ENCODE data around the gene DMRTA2.
"Not testable (repeated sequence)": the region's sequence is repeated elsewhere in the genome, so short reads cannot be mapped to it uniquely, and the experiment has no call there.

Gene DMRTA2

DNA sequence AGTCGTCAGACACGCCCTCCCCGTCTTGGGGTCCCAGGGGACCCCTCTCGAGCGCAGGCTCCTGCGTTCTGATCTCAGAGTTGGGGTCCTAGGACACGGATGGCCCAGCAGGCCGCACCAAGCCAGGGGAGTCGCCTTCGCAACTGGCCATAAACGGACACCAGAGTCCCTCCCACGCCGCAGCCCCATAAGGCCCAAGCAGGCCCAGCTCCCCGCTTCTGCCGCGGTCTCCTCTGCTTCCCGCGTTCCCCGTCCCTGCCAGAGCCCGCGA, 633 bp downstream of the DMRTA2 start:
- DNase-seq = no peak

DNA sequence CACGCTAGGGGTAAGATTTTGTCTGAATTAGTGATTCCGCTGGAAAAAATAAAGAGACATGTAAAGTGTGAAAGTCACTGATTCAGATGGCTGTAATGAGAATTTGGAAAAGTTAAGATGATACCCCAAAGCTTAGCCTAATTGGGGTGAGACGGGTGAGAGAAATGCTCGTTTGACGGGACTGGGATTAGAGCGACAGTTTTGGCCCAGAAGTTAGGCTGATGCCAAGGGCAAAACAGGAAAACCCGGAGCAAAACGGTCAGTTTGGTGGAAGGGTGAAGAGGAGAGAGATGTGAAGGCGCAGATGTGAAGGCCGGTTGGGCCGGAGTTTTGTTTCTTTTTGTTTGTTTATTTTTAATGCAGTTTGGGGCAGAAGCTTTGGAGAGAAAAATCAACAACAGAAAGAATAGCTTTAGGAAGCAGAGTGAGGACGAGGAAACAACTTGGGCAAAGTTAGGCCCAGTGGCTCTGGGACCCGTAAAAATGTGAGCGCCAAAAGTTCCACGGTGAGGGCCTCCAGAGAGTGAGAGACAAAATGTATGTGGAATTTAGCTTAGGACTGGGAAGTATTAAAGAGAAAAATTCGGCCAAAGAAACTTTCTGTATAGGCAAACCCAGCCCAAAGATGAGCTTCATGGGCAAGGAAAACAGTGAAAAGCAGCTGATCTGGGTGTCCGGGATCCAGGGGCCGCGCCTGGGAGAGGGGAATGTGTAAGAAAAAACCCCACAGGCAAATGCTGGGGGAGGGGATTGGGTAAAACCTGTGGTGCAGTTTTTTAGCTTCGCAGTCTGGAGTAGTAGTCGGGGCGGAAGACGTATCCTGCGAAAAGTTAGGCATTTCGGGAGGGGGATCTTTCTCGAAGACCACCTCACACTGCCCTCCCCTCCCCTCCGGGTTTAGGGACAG, 1.2 kb downstream of the DMRTA2 start:
- no peak for DNase-seq

DNA sequence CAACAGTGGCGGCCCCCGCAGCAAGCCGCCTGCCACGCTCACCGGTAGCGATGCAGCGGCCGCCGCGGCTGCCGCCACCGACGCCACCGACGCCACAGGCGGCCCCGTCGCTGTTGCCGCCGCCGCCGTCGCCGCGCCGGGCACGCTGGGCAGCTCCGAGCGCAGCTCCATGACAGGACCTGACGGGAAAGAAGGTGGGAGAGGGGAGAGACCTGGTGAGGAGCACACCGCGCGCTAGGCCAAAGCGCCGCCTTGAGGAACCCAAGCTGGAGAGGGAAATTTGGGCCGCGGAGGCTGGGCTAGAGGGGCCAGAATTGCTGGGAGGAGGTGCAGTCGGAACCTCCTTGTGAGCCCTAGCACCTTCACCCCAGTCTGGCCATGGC, 1.9 kb downstream of the DMRTA2 start:
- DNase-seq = no peak

DNA sequence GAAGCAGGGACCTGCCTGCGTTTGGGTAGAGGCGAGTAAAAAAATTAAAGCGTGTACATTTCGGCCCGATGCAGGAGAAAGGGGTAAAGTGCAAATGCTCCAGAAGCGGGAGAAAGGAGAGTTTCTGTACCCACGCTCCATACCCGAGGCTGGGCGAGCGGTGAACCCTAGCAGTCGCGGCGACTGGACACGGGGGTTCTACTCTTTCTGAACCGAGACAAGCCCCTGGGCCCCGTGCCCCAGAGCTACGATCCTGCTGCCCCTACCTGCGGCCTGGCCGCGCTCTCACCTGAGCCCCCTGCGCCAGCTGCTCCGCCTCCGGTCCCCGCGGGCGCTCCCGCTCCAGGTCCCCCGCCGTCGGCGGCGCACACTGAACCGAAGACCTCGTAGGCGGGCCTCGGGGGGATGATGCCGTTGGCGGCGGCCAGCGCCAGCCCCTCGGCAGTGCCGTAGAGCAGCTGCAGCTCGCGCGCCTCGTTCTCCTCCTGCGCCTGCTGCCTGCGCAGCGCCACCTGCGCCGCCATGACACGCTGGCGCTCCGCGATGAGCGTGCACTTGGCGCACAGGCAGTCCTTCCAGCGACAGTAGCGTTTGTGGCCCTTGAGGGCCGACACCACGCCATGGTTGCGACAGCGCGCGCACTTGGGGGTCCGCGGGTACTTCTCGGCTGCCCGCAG, 2.4 kb downstream of the DMRTA2 start:
- DNase-seq = no peak

DNA sequence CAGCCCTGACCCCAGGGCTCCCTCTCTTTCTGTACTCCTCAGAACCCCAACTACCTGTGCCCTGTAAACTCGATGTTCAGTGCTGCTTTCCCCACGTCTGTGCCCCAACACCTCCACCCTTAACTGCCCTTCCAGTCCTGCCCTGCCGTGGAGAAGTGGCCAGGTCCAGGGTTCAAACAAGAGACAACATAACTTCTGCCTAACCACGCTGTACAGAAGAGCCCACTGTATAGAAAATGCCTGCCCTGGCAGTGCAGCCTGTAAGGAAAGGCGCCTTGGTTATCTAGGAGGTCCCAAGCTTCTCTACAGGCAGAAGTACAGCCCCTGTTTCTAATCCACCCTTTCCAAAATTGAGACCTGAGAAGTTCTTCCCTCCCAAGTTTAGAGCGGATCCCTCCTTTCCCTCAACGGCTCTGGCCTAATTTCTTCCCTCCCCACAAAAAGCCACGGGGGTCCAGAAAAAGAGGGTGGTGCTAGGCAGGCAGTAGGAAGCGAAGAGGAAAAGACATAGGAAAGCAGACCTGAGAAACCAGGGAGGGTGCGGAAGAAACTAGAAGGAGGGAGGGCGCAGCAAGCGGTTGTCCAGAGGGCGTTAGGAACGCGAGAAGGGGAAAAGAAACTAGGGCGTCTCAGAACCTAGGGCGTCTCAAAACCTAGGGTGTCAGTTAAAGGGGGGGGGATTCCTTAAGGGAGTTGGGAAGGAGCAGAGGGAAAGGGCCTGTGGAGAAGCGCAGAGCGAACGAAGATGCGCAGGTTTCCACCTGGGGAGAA, 3.2 kb downstream of the DMRTA2 start:
- DNase-seq = no peak

DNA sequence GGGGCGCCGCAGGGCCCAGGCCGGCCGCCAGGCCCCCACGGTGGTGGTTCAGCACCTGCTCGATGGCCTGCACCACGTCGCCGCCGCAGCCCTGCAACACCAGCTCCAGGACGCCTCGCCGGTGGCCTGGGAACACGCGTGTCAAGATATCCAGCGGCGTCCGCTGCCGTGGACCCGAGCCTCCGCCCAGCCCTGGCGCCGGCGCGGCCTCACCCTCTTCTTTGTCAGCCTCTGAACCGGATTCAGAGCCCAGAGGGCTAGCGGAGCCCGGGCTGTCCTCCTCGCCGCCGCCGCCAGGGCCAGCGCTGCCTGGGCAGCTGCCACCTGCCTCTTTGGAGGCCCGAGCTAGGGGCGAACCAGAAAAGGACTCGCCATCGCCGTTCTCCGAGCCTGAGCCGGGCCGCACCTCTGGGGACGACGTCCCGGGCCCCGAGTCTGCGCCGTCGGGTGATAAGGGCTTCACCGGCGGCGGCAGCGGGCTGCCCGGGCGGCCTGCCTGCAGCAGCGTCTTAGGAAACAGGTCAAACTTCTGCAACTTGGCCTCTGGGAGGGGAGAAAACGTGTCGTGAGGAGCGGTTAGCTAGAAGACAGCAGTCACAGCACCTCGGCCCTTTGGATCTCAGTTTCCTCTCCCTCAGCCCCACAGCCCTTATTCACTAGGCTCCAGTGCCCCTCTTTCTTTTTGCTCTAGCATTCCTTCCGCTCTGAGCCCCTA, 3.9 kb downstream of the DMRTA2 start:
- no peak for DNase-seq

DNA sequence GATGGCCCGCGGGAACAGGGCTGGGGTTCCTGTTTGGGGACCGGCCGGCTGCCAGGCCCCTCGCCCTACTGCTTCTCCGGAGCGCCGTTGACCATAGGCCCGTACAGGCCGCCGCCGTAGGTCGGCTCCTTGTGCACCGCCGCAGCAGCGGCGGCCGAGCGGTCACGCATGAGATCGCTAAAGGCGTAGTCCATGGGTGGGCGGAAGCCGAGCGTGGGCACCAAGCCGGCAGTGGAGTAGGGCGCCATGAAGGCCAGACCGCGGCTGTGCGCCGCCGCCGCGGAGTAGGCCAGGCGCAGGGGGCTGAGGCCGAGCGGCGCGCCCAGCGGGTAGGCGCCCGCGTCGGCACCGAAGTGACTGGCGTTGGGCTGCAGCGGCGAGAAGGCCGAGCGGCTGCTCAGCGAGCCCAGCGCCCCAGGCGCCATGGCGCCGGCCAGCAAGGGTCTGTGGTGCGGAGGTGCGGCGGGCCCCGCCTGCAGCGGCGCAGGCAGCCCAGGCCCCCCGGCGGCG, 4.6 kb downstream of the DMRTA2 start:
- no peak for DNase-seq

DNA sequence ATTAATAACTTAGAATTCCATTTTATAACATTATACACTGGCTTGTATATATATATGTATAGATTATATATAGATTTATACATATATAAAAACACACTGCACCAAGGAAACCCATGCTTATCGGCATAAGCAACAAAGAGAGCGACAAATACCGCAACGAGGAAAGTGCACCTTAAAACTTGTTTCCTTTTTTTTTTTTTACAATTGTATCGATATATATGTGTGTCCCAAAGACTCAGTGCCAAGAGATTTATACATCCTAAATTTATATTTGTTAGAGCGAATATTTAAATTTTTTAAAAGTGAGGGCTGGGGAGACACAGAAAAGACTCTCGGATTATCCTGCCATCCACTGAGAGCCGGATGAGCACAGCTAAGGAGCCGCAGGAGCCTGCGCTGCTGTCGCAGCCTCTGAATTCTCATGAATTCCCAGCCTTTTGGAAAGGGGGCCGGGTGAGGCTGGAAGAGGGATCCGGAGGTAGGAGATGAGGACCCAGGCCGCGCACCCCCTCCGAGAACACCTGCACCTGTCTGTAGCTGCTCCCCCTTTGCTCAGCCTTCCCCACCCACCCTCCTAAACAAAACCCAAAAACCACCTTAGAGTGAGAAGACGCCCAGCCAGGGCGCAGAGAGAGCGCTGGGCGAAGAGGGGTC, 5.2 kb downstream of the DMRTA2 start:
- DNase-seq = no peak

DNA sequence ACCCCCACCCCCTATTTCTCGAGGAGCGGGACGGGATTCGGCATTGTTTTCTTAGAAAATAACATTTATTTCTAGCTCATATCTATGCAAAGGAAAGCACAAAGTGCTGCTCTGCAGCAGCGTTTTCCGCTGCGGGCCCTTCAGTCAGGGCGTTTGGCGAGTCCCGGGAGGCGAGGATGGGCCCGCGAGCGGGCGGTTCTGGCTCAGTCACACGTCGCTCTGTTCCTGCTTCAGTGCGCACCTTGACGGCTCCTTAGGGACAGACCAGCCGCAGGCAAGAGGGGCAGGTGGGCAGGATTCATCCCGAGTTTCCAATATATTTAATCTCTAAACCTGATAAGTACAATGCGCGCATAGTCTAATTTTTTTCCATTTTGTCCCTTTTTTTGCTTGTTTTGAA, 5.7 kb downstream of the DMRTA2 start:
- DNase-seq = no peak

DNA sequence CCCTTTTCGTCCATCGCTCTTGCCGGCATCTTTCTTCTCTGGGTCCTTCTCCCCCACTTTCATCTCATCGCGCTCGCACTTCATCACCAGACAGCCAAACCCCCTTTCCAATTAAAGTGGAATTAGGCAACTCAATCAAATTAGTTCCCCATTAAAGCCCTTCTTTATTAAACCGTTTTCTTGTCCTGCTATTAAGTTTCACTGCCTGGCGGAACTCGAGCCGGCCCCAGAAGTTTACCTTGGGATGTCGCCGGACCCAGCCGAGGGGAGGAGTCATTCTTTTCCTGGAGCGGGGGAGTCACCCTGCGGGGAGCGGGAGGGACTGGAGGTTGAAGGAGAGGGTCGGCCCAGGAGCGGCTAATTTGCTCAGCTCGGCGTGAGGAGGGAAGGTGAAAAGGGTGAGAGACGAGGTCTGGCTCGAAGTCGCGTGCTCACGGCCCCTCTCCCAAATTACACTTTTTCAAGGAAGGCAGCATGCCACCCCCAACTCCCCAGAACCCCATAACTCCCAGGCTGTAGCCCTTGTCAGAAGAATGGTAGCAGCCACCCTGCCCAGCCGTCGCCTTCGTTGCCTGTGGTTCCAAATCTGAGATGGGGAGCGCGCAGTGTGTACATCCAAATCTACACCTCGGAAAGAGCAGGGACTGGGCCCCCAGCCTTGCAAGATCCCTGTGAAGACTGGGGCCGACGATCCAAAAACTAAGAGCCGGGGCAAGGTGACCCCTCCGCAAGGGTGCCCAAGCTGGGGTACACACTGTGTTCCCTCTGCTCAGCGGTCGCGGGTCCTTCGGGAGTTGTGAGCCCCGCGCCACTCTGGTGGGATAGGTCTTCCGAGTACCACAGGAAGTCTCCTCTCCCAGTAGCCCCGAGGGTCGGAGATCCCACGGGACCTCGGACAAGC, 6.4 kb downstream of the DMRTA2 start:
- DNase-seq = no peak

DNA sequence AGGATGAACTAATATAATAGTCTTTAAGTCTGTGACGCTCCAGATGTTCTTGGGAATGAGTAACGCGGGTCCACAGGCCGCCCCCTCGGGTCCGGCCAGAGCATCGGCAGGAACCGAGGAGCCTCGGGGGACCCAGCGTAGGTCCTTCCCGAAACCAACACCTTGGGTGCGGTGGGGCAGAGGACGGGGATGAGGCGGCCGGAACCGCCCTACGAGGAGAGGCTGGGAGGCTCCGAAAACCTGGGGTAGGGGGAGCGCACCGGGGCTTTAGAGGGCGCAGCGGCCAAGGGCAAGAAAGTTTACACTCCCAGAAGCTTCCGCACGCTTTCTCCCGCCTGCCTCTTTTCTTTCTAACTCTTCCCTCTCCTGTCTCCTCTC, 7.1 kb downstream of the DMRTA2 start:
- no peak for DNase-seq

DNA sequence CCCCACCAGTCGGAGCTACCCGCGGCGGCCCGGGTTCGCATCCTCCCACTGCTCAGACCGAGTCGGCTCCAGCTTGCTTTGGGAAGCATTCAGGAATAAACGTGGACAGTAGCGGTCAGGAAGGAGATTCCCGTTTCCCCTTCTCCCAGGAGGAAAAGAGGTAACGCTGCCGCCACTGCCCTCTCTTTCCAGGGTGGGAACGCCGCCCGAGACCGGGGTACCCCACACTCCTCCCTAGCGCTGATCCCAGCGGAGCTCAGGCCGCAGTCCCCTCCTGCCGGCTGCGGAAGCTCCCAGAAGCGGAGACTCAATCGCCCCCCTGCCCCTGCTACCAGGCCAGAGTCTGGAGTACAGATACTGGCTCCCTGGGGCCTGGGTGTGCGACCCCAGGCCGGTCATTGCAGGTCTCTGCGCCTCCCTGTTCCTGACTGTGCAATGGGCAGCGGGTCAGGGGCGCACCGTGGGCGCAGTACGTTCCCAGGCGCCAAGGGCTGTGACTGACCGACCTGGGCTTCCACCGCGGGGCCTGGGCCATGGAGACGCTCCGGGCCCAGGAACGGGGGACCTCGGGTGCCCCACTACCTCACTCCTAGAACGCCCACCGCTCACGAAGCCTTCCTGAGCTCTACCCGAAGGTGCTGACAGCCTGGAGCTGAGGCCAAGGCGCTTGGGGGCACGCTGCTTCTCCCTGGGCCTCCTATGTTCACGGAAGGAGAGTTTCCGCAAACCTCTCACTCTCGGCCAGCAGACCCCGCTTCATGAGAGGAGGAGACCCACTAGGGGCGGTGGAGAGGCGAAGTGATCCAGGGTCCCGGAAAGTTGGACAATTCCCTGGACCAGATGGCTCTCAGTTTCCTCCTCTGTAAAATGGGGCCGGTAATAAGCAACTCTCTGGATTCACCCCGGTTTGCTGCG, 7.8 kb downstream of the DMRTA2 start:
- DNase-seq = no peak

DNA sequence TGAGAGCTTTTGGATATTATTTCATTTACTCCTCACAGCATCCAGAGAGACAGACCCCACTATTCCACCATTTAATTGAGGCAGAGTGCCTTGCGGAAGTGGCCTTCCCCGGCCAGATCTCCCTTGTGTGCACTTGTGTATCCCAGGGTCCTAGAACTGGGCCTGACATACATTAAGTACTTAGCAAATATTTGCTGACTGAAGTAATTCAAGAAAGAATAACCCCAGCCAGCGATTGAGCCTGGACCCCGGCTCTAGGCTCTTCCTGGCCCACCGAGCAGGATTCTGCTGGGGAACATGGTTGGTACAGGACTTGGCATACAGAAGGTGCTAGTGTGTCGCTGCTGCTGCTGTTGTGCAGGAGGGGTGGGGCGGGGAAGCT, 8.4 kb downstream of the DMRTA2 start:
- DNase-seq = no peak

DNA sequence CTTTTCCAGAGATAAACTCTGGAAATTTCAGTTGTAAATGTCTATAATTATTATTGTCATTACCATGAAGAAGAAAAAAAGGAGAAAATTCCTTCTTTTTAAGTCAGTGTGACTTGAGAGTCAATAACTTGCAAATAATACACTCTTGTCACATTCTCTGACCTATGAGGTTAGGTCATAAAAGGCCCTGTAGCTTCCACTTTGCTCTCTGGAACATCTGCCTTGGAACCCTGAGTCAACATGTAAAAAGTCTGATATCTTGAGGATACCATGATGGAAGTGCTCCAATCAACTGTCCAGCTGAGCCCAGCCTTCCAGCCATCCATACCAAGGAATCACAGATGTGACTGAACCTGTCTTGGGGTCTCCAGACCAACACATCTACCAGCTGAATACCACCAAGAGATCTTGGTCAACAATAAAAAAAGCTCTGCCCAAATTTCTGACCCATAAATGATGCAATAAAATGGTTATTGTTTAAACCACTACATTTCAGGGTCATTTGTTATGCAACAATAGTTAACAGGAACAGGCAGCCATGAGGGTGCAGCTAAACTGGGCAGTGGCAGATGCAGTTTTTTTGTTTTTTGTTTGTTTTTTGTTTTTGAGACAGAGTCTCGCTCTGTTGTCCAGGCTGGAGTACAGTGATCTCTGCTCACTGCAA, 10.3 kb downstream of the DMRTA2 start:
- no peak for DNase-seq

DNA sequence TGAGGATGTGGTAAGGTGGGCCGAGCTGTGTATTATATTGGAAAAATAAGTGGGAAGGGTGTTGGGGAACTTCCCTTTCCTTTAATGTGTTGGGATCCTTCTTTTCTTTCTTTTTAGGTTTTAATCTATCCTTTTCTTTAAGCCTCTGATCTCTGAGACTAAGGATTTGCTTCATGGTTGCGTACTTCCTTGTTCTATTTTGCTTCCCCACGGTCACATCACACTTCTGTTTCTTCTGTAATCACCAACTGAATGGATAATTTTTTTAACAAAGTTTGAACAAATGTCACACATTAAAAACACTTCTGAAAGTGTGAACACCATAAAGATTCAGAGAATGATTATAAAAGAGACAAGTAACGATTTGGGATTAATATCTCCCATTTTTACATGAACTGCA, 17.4 kb downstream of the DMRTA2 start:
- no peak for DNase-seq

DNA sequence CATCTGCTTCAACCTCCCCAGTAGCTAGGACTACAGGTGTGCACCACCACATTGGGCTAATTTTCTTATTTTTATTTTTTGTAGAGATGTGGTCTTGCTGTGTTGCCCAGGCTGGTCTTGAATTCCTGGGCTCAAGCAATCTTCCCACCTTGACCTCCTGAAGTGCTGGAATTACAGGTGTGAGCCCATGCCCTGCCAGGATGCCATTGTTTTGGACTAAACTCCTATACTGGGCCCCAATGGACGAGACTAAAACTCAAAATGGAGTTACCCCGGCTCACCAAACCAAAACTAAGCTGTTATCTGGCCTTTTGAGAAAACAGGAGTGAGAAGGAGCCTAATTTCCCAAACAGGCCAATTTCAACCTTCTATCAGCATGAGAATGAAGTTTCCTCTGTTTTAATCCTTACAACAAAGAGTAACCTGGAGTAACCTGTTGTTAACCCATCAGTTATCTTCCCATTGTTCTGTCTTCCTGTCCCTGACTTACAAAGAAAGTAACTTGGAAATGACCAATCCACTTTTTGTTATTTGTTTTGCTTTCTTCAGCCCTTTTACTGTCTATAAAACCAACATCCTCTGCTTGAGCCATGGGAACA, 29.6 kb downstream of the DMRTA2 start:
- no peak for DNase-seq

DNA sequence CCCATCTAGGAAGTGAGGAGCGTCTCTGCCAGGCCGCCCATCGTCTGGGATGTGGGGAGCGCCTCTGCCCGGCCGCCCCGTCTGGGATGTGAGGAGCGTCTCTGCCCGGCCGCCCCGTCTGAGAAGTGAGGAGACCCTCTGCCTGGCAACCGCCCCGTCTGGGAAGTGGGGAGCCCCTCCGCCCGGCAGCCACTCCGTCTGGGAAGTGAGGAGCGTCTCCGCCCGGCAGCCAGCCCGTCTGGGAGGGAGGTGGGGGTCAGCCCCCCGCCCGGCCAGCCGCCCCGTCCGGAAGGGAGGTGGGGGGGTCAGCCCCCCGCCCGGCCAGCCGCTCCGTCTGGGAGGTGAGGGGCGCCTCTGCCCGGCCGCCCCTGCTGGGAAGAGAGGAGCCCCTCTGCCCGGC, 41.7 kb downstream of the DMRTA2 start:
- DNase-seq = not testable (repeated sequence)

DNA sequence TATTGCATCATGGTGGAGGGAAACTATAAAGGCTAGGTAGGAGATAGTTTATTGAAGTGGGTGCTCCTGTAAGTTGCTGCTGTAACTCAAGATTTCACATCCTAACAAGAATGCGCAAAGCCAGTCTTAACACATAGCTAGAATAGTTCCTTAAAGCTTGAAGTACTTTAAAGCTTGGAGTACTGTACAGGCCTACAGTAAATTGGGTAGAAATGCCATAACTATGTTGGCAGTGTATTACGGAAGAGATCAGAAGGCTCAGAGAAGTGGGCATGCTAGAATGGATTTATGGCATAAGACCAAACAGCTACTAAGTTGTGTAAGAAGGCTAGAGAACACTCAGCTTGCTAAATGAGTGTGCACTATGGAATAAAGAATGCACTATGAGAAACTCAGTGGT, 44.5 kb downstream of the DMRTA2 start:
- DNase-seq = no peak

DNA sequence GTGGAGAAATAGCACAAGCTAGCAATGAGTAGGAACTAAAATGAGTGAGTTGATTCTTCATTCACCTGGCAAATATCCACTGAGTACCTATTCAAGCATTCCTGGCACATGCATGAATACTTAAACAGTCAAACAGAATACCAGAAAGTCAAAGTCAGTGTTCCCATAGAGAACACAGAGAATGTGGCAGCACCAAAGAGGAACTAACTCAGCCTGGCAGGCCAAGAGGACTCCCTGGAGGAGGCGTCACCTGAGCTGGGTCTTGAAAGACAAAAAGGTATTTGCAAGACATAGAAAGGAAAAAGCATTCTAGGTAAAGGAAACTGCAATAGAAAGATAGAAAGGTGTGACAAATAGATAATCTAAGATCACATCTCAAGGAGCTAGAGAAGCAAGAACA, 49.7 kb downstream of the DMRTA2 start:
- DNase-seq = no peak
